Stimulated activated CD4-positive, alpha-beta T cell treated with anti-CD3 and anti-CD28 coated beads, Interleukin-1b, Interleukin-23, amount 100 ng/mL, for 4 hours (primary cell): ENCODE results near the gene RPN1.
"Not testable (repeated sequence)": the region's sequence is repeated elsewhere in the genome, so short reads cannot be mapped to it uniquely, and the experiment has no call there.

Source experiments
- DNase-seq, 2 donors: peaks; one replicate each; pipeline ENCODE4 v3.0.0-alpha.2; 2020; ENCODE audit warnings: low read depth in 2 of 2

RPN1 gene

DNA sequence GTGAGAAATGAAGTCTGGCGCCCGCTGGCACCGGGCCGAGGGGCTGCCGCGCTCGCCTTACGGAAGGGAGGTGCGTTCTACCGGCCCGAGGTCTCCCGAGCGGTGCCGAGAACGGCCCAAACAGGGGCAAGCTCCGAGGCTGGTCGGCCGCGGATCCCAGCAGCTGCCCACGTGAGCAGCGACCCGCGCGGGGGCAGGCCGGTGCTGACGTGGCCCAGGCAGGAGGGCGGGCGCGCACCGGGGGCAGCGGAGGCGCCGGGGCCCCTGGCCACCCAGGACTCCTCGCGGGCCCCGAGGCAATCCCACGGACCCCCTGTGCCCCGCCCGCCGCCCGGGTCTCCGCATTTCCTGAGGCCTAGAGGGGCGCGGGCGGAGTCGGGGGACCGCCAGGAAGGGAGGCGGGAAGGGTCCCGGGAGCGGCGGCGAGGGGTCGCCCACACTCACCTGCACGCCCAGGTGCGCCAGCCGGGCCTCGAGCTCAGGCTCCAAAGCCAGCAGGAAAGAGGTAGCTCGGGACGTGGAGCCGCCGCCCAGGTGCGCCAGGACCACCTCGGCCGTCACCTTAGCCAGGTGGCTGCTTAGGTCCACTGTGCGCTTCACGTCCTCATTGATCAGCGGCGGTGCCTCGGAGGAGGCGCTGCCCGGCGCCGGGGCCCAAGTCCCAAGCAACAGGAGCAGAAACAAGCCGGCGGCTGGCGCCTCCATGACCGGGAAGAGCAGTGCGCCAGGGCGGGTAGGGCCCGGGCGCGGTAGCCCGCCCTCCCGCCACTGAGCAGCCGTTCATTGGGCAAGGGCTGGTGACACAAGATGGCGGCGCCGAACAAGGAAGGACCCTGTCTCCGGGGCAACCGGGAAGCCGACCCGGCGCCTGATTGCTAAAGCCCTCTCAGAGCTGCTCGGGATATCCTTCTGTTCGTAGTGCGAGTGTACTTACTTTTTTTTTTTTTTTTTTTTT, at the start of gene RPN1:
RPN1 (minus strand) TSS at position 723 of the 955 bp plus-strand sequence; CDS start at position 705, 18 bp downstream.
- DNase-seq = peak; percentile 88 to 89

DNA sequence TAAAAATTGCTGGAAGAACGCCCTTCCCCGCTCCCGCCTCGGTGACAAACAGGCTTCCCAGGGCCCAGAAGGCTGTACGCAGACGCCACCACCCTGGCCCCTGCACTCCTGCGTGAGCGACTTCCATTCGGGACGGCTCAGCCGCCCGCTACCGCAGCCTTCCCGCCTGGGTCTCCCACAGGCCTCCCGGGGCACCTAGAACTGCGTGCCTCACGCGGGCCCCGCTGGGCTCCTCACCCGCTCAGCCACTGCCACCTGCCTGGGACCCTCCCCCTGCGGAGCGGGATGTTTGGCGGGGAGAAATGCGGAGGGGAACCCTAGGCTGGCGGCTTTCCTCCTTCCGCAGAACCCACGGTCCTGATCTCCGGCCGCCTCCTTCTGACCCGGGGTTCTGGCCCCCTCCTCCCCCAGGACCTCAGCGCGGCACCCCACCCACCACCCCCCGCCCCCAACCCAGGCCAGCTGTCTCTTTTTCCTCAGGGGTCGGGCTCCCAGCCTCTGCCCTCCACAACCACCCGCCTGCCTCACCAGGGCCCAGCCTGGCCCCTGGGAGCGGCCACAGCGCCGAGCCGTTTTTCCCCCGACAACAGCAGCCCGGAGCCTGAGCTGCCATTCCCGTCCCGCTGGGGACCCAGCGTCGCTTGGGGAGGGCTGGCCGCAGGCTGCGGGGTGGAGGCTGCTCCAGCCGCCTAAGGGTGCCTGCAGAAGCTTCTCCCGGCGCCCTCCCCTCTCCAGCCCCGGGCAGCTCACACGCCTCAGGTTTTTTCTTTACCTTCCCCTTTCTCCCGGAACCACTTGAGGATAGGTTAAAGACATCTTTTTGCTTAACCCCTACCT, 47.8 kb upstream of the RPN1 start:
- DNase-seq = no peak

GRCh38 chr3:128697341-128697740, 46.7 kb upstream of the RPN1 start:
- DNase-seq = no peak

DNA sequence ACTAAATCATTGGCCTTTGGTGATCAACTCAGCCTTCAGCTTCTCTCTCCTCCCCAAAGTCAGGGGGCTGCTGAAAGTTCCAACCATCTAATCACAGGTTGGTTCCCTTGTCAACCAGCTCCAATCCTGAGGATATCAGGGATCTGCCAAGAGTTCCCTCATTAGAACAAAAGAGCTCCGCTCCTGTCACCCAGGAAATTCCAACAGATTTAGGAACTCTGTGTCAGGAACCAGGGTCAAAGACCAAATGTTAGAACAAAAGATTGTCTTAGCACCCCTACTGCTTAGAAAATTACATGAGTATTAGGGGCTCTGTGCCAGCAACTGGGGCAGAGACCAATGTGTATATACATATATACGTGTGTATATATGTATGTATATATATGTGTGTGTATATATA, 43.1 kb upstream of the RPN1 start:
- DNase-seq = no peak

- no peak for DNase-seq
These were observed 38.4 kb upstream of the RPN1 start for GRCh38 chr3:128689060-128689459.

GRCh38 chr3:128686465-128686864, 35.8 kb upstream of the RPN1 start:
- DNase-seq = no peak

GRCh38 chr3:128684986-128685726, 34.5 kb upstream of the RPN1 start:
- no peak for DNase-seq

DNA sequence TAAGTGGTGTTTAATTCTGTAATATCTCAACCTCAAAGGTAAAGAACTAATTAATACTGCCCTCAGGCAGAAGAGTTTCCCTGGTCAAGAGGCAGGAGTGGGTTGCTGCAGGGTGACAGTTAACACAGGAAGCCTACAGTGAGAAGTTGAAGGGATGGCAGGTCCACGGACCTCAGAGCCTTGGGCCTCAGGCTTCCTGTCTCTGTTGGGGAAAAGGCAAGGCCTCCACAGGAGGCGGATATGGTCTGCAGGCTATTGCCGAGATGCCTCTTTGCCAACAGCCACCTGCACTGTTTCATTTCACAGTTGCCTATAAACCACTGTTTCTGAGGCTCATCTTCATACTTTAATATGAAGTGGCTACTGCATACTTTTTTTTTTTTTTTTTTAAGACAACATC, 33.3 kb upstream of the RPN1 start:
- no peak for DNase-seq

GRCh38 chr3:128681369-128681829, 30.8 kb upstream of the RPN1 start:
- no peak for DNase-seq

DNA sequence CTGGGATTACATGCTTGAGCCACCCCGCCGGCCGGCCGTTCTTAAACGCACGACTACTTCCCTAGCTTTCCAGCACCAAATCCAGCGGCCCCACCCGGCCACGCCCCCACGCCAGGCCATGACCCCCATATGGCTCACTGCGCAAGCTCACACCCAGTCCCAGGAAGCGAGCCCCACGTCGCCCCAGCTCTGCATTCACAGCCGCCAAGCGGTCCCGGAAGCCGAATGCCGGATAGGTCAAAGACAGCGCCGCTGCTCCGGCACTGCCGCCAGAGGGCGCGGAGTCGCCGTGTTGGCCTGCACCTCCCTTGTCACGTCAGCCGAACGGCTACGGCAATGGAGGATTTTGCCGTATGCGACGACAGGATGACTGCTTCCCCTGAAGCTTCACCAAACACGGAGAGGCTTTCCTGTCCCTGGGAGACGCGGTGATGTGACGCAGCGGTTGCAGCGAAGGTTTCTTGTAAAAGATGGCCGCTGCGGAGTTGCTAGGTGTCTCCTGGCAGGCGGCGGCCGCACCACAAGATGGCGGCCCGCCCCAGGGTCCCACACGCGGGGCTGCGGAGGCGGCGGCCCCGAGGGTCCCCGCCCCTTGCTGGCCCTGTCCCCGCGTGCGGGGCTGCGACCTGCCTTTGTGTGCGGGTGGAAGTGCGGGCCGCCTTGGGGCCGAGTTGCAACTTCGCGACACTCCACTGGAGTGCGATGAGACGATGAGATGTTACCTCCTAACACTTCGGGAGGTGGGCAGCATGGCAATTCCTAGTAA, 30.2 kb upstream of the RPN1 start:
- peak; percentile 94 to 96 for DNase-seq

- DNase-seq = no peak
These were observed 28.7 kb upstream of the RPN1 start for GRCh38 chr3:128679338-128679737.

DNA sequence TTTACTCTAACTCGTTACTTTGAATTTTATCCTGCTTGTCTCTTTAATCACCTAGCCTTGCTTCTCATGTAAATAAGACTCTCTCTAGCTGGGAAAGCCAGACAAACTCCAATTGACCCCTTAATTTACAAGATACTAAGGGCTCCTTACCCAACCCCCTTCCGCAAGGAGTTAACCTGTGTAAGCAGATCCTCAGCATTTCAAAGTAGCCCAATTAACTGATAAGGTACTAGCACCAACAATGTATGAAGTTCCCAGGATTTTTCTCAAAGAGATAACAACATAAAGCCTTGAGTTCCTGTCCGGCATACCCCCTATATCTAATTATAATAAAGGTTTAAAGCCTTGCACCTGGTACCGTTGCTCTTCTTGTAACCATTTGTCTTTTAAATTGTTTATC, 25.2 kb upstream of the RPN1 start:
- not testable (repeated sequence) for DNase-seq

DNA sequence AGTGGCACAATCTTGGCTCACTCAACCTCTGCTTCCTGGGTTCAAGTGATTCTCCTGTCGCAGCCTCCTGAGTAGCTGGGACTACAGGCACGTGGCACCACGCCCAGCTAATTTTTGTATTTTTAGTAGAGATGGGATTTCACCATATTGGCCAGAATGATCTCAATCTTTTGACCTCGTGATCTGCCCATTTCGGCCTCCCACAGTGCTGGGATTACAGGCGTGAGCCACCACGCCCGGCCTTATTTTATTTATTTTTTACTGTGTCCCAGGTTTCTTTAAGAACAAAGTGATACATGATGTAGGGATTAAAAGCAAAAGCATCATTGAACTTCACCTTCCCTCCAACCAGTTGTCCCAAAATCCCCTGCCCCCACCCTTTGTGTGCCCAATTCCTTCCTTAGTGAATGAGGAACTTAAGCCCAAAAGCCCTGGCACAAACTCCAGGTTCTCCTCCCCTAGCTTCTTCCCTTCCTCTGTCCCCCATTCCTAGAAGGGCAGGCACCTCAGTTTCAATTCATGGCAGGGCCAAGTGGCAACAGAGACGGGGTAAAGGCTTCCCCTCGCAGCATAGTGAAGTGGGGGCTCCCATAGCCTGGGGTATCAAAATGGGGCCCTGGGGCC, 23.7 kb upstream of the RPN1 start:
- DNase-seq = no peak

DNA sequence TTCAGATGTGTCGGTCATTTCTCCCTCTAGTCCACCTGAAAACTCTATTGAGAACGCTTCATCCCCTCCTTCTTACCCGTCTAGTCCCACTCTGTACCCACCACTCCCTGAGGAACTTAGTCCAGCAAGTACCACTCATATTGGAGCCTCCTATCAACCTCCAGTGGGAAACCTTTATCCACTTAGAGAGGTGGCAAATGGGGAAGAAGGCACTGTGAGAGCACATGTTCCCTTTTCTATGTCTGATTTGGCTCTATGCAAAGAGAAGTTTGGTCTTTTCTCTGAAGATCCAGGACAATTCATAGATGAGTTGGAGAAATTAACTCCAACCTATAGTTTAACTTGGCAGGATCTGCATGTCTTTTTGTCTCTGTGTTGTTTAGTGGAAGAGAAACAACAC, 17.0 kb upstream of the RPN1 start:
- no peak for DNase-seq

DNA sequence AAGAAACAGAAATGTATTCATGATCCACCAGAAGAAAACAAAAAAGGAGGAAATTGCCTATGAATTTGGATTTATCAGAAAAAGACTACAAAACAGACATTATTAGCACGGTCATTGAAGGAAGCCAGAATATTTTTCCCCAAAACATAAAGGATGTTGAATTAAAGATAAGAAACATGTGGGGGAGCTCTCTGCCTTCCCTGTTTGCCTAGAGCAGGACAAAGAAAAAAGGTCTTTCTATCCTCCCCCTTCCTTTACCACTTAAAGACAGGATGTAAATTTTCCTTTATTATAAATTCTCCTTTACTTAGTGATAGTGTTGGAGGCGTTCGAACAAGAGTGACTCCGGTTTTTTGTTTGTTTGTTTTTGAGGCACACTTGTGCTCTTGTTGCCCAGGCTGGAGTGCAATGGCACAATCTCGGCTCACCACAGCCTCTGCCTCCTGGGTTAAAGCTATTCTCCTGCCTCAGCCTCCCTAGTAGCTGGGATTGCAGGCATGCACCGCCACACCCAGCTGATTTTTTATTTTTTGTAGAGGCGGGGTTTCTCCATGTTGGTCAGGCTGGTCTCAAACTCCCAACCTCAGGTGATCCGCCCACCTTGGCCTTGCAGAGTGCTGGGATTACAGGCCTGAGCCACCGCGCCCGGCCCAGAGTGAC, 14.9 kb upstream of the RPN1 start:
- DNase-seq = no peak

- DNase-seq = no peak
These were observed 12.5 kb upstream of the RPN1 start for GRCh38 chr3:128663151-128663550.

GRCh38 chr3:128655531-128655930, 4.9 kb upstream of the RPN1 start:
- DNase-seq = no peak

DNA sequence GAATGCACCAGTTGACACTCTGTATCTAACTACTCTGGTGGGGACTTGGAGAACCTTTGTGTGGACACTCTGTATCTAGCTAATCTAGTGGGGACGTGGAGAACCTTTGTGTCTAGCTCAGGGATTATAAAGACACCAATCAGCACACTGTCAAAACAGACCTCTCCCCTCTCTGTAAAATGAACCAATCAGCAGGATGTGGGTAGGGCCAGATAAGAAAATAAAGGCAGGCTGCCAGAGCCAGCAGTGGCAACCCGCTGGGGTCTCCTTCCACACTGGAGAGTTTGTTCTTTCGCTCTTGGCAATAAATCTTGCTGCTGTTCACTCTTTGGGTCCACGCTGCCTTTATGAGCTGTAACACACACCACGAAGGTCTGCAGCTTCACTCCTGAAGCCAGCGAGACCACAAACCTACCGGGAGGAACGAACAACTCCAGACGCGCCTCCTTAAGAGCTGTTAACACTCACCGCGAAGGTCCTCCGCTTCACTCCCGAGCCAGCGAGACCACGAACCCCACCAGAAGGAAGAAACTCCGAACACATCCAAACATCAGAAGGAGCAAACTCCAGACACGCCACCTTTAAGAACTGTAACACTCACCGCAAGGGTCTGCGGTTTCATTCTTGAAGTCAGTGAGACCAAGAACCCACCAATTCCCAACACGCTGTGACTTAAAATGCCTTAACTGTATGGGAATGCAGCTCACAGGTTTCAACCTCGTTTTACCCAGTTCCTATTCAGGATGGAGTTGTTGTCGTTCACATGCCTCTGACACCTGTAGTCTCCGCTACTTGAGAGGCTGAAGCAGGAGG, 3.6 kb upstream of the RPN1 start:
- DNase-seq = peak in 1 of 2 donors; percentile 12

- not testable (repeated sequence) for DNase-seq
These were observed 2.9 kb upstream of the RPN1 start for GRCh38 chr3:128653383-128653992.
